HEK293T (cell line): ENCODE measurements around the gene PTPN2.

Experiments used
- ARNT ChIP-seq: fragments of 450-650 bp; IDR thresholded peaks from 2 replicates; pipeline ENCODE4 v1.6.1; 2017; ENCODE audit warnings: mild to moderate bottlenecking
- BHLHE40 ChIP-seq: fragments of 450-650 bp; IDR thresholded peaks from 2 replicates; pipeline ENCODE4 v1.6.1; 2016; ENCODE audit warnings: mild to moderate bottlenecking, moderate library complexity, borderline replicate concordance
- ELF4 ChIP-seq: fragments of 450-650 bp; IDR thresholded peaks from 2 replicates; pipeline ENCODE4 v1.6.1; 2017; ENCODE audit warnings: antibody characterized with exemption
- FOXK2 ChIP-seq: fragments of 450-650 bp; IDR thresholded peaks from 2 replicates; pipeline ENCODE4 v1.6.1; 2016; ENCODE audit warnings: mild to moderate bottlenecking
- FOXM1 ChIP-seq: fragments of 450-650 bp; IDR thresholded peaks from 2 replicates; pipeline ENCODE4 v1.6.1; 2017; ENCODE audit warnings: mild to moderate bottlenecking, borderline replicate concordance
- HDGF ChIP-seq: fragments of 450-650 bp; IDR thresholded peaks from 2 replicates; pipeline ENCODE4 v1.6.1; 2017; ENCODE audit warnings: antibody characterized with exemption, borderline replicate concordance
- L3MBTL2 ChIP-seq: fragments of 450-650 bp; conservative IDR thresholded peaks from 2 replicates; pipeline ENCODE4 v1.6.1; 2016; ENCODE audit warnings: mild to moderate bottlenecking
- SUZ12 ChIP-seq: fragments of 450-650 bp; IDR thresholded peaks from 2 replicates; pipeline ENCODE4 v1.6.1; 2016; ENCODE audit warnings: mild to moderate bottlenecking
- TARDBP ChIP-seq: fragments of 450-650 bp; IDR thresholded peaks from 2 replicates; pipeline ENCODE4 v1.6.1; 2016
- ZNF384 ChIP-seq: fragments of 450-650 bp; IDR thresholded peaks from 2 replicates; pipeline ENCODE4 v1.6.1; 2016

DNA sequence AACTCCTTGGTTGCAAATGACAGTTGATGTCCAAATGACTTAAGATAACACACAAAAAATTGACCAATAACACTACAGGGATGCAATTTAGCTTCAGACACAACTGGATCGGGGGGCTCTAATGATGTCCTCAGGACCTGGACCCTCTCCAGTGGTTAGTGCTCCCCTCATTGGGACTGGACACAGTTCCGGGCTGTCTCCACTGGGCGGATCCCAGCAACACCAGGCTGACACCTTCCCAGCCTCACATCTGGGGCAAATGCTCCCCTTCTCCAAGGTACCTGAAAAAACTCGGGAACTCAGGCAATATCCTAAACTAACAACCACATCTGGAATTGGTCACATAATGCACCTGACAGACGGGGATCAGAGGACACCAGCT, 132.5 kb downstream of the PTPN2 start:
- TF ChIP-seq HDGF = no peak
- TF ChIP-seq ARNT = no peak
- no peak for TF ChIP-seq SUZ12
- TF ChIP-seq FOXM1 = no peak
- no peak for TF ChIP-seq TARDBP
- TF ChIP-seq ZNF384 = no peak
- TF ChIP-seq BHLHE40 = no peak
- TF ChIP-seq ELF4 = no peak
- no peak for TF ChIP-seq FOXK2
- TF ChIP-seq L3MBTL2 = no peak
